Common myeloid progenitor, CD34-positive (primary cell): ENCODE measurements around the gene CCDC106.

Experiments used
- CTCF ChIA-PET: fragments of 350-600 bp; sonication (Branson Sonifier 250); formaldehyde crosslinking; loops from one replicate; lab custom pipeline; 2021; ENCODE audit warnings: antibody characterized with exemption; lab: Charles Lee
- POLR2A ChIA-PET: fragments of 350-600 bp; sonication (Branson Sonifier 250); formaldehyde crosslinking; loops from one replicate; lab custom pipeline; 2021; ENCODE audit warnings: antibody characterized with exemption; lab: Charles Lee
- DNase-seq, 3 donors: peaks; one replicate each; pipeline versions ENCODE4 v3.0.0 to v3.0.0-alpha.2; 2013
- H3K27ac ChIP-seq, 2 experiments: 1 replicate in 1 of 2; 2 replicates in 1 of 2; pipeline ENCODE4 v1.7.0; 2013; ENCODE audit warnings: inconsistent platforms in 2 of 2, low read length in 2 of 2, mild to moderate bottlenecking in 2 of 2, low read depth in 1 of 2, moderate library complexity in 1 of 2; ENCODE audit not compliant: severe bottlenecking in 2 of 2, insufficient read depth in 1 of 2, poor library complexity in 1 of 2
- H3K27me3 ChIP-seq, 5 experiments: replicated peaks in 2 of 5; 1 replicate in 3 of 5; 2 replicates in 2 of 5; pipeline versions ENCODE4 v1.6.1 to v1.7.0; 2013; ENCODE audit warnings: low read length in 4 of 5, mild to moderate bottlenecking in 2 of 5, moderate library complexity in 2 of 5, inconsistent platforms in 1 of 5; ENCODE audit not compliant: insufficient read depth in 5 of 5, control insufficient read depth in 4 of 5
- H3K36me3 ChIP-seq, 4 experiments: 1 replicate in 2 of 4; 2 replicates in 2 of 4; pipeline versions ENCODE4 v1.6.1 to v1.7.0; 2013; ENCODE audit warnings: low read length in 3 of 4, control low read depth in 1 of 4, mild to moderate bottlenecking in 1 of 4; ENCODE audit not compliant: control insufficient read depth in 4 of 4, insufficient read depth in 4 of 4
- H3K4me1 ChIP-seq, 4 experiments: 1 replicate in 3 of 4; 2 replicates in 1 of 4; pipeline versions ENCODE4 v1.6.1 to v1.7.1; 2013; ENCODE audit warnings: low read length in 3 of 4, mild to moderate bottlenecking in 3 of 4, control low read depth in 1 of 4, inconsistent platforms in 1 of 4, moderate library complexity in 1 of 4; ENCODE audit not compliant: control insufficient read depth in 4 of 4, insufficient read depth in 4 of 4; ENCODE audit errors: control extremely low read depth in 1 of 4
- H3K4me3 ChIP-seq, 7 experiments: 1 replicate in 4 of 7; 2 replicates in 3 of 7; pipeline versions ENCODE4 v1.5.1 to v1.7.0; 2013; ENCODE audit warnings: mild to moderate bottlenecking in 7 of 7, low read length in 6 of 7, moderate library complexity in 6 of 7, inconsistent platforms in 2 of 7, low read depth in 2 of 7, control low read depth in 1 of 7; ENCODE audit not compliant: insufficient read depth in 4 of 7, control insufficient read depth in 1 of 7; ENCODE audit errors: extremely low read depth in 1 of 7
- H3K9me3 ChIP-seq, 5 experiments: 1 replicate in 4 of 5; 2 replicates in 1 of 5; pipeline versions ENCODE4 v1.6.1 to v1.7.1; 2013; ENCODE audit warnings: low read length in 4 of 5, mild to moderate bottlenecking in 2 of 5, inconsistent platforms in 1 of 5, low read depth in 1 of 5, moderate library complexity in 1 of 5; ENCODE audit not compliant: control insufficient read depth in 4 of 5, insufficient read depth in 2 of 5; ENCODE audit errors: control extremely low read depth in 1 of 5
- WGBS: methylation state at CpG from one replicate; pipeline ENCODE4 v1.1.5; 2013; ENCODE audit not compliant: insufficient coverage; 5-methylcytosine and 5-hydroxymethylcytosine counted together

CCDC106 gene

DNA sequence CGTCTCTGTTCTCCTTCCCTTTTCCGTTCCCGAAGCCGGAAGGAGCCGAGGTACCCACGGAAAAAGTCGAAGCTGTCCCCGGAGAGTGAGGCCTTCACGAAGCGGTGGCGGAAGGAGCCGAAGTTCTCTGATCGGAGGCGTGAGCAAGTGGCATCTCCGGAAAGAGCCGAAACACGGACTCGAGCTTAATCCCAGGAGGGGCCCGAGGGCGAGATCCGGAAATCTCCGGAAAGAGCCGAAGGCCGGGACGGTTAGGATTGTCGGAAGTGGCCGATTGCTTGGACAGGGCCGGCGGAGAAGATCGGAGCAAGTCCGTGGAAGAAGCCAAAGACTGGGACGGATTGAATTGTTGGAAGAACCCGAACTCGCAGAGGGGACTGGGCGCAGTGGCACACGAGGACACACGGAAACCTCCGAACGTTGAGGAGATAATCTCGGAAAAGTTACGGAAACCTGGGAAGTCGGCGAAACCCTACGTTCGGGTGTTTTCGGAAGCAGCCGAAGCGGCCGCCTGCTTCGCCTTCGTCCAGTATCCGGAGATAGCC, 6.4 kb downstream of the CCDC106 start:
- DNase-seq = peak; percentile 99 to 100 (median 100)
- Histone ChIP-seq H3K27me3 (no peaks in the 10 kb centered on the region), H3K9me3 (no peaks in the 10 kb centered on the region), H3K36me3 (peaks cover 2 to 53% (median 18%) of the 10 kb centered on the region in 4 experiments), H3K27ac (peak overlapping the region; percentile 96 to 99), H3K4me3 (peak overlapping the region; percentile 74 to 95 (median 87)), H3K4me1 (peaks cover 18 to 46% (median 36%) of the 10 kb centered on the region in 4 experiments)
- whole genome bisulfite sequencing = 0% methylated on average over 42 of the region's 52 CpGs
- POLR2A ChIA-PET = interaction anchor here (0.9 to 1.4 kb wide), 3 partner anchors 12 to 55 kb away, joined by 4 to 6 read pairs (median 4); partner anchors contain the start of gene FIZ1
- CTCF ChIA-PET = interaction anchor here (0.7 to 2.5 kb wide), 8 partner anchors 9 to 28 kb away, joined by 3 to 9 read pairs (median 4); partner anchors contain the start of gene ZNF581

DNA sequence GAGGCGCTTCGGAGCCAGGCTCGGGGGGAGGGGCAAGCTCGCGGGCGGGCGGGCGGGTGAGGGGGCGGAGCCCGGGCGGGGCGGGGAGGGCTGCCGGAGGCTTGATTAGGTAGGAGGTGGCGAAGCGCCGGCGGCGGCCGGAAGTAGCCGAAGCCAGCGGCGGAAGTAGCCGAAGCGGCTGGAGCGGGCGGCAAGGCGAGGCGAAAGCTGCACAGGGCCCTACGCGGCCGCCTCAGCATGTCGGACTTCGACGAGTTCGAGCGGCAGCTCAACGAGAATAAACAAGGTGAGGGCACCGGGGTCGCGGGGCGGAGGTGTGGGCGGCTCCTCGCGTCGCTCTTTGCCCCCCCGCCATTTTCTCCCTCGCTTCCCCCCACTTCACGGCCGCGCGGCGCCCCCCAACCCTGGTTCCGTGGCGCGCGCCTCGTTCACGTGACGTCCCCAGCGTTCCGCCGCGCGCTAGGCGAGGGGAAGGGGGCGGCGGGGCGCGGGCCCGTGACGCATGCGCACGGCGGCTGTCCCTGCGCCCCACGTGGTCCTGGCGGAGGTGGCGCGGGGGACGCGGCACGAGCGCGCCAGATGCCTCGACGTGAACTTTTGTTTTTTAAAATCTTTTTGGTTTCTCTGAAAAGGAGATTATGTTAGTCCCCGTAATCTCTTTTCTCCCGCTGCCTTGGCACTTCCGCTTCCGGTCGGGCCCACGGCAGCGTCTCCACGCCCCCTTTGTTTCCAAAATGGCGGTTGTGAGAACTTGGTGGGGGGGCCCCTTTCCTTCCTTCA, 7.0 kb downstream of the CCDC106 start, which contains the start of gene U2AF2:
U2AF2 (plus strand) TSS at position 168 of the 780 bp plus-strand sequence; CDS start at position 238, 70 bp downstream.
- no peaks in the 10 kb centered on the region for H3K9me3 ChIP-seq
- WGBS = under 1% methylated on average over 76 of the region's 95 CpGs
- no peaks in the 10 kb centered on the region for H3K27me3 ChIP-seq
- H3K36me3 ChIP-seq = peaks cover 2 to 58% (median 22%) of the 10 kb centered on the region in 4 experiments
- peak within 1 kb of the TSS; percentile 96 to 99 for H3K27ac ChIP-seq
- peaks cover 18 to 47% (median 36%) of the 10 kb centered on the region in 4 experiments for H3K4me1 ChIP-seq
- CTCF ChIA-PET = interaction anchor here (0.7 to 2.5 kb wide), 8 partner anchors 10 to 29 kb away, joined by 3 to 9 read pairs (median 4); partner anchors contain the start of gene ZNF581
- POLR2A ChIA-PET = interaction anchor here (0.9 to 1.4 kb wide), 3 partner anchors 13 to 56 kb away, joined by 4 to 6 read pairs (median 4); partner anchors contain the start of gene FIZ1
- DNase-seq = peak; percentile 93 to 96 (median 95)
- H3K4me3 ChIP-seq = peak within 1 kb of the TSS; percentile 79 to 95 (median 87)

DNA sequence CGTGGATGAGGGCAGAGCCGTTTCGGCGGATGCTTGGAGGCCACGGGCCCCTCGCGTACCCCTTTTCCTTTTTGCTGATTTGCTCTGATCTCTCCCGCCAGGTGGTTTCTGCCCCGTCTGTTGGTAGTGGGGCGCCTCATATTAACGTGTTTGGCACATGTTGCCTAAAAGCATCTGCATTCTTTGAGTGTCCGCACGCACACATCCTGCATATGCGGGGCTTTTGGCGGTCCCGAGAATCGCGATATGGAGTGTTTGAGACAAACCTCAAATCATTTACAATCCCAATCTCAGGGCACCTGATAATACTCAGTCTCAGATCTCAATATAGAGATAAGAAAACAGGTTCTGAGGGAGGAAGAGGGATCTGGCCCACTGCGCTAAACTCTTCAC, 7.6 kb downstream of the CCDC106 start:
- Histone ChIP-seq H3K9me3 (no peaks in the 10 kb centered on the region), H3K36me3 (peaks cover 2 to 59% (median 26%) of the 10 kb centered on the region in 4 experiments), H3K27me3 (no peaks in the 10 kb centered on the region), H3K27ac (peak overlapping the region; percentile 96 to 99), H3K4me1 (peaks cover 18 to 47% (median 36%) of the 10 kb centered on the region in 4 experiments), H3K4me3 (peak overlapping the region; percentile 73 to 94 (median 87))
- POLR2A ChIA-PET = no interaction called here
- DNase-seq = no peak
- CTCF ChIA-PET = interaction anchor here (3.4 kb wide), 1 partner anchor 15 kb away, joined by 18 read pairs; no protein-coding TSS in a partner anchor
- 0% methylated on average over 14 of the region's 19 CpGs for WGBS

DNA sequence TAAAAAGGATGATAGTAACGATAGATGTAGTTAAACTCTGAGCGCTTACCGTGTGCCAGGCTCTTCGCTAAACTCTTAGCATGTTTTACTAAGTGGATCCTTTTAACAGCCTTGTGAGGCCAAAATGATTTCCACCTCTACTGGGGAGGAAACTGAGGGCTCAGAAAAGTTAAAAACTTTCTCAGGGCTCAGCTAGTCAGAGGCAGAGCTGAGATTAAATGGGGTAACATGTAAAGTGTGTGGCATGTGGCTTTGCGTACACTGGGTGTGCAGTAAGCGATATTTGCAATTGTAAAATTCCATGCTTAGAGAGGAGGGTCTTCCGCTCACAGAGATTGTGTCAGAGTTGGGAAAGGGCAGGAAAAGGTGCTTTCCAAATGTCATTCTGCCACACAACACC, 8.5 kb downstream of the CCDC106 start:
- H3K4me1 ChIP-seq = peaks cover 18 to 47% (median 36%) of the 10 kb centered on the region in 4 experiments

DNA sequence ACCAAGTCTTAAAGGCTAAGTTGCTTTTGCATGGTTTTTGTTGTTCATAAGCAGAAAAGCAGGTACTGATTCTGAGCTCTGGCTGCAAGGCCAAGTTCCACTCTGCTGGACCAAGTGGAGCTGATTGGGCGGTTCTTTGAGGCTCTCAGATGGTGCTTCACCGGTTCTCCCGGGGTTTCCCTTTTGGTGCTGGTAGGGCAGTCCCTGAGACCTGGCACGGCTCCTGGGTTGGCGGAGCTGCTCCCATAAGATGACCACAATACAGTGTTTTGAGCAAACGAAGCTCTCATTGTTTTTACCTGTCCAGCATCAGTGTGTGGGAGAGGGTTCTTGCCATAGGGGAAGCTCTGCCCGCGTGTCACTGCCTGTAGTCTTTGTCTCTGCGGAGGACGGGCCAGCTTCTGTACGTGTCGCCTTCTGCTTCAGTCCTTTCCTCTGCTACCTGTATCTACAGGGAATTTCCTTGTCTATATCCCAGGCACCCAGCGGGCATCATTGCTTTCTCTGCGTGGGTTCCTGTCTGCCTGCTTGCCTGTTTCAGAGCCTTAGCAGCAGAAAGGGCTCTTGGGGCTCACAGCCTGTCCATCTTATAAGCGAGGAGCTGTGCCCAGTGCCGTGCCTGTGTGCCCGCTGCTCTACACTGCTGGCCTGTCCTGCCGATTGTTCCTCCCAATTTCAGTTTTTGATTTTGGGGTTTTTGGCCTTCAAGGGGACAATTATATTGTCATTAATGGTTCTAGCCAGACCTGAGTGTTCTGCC, 9.2 kb downstream of the CCDC106 start:
- CTCF ChIA-PET = interaction anchor here (1.0 to 3.4 kb wide), 3 partner anchors 12 to 17 kb away, joined by 3 to 18 read pairs (median 5); no protein-coding TSS in a partner anchor
- 78% methylated on average over 18 of the region's 18 CpGs for WGBS
- Histone ChIP-seq H3K36me3 (peaks cover 2 to 63% (median 33%) of the 10 kb centered on the region in 4 experiments), H3K27me3 (no peaks in the 10 kb centered on the region), H3K4me3 (peak overlapping the region in 6 of 7 experiments; percentile 2 to 94 (median 86)), H3K4me1 (peaks cover 18 to 47% (median 36%) of the 10 kb centered on the region in 4 experiments), H3K27ac (peak overlapping the region in 1 of 2 experiments; percentile 99), H3K9me3 (no peaks in the 10 kb centered on the region)
- POLR2A ChIA-PET = interaction anchor here (1.1 kb wide), 1 partner anchor 14 kb away, joined by 3 read pairs; no protein-coding TSS in a partner anchor
- no peak for DNase-seq

More for the DNA sequence above, 8.5 kb downstream of the CCDC106 start:
- Histone ChIP-seq H3K27me3 (no peaks in the 10 kb centered on the region), H3K36me3 (peaks cover 2 to 61% (median 31%) of the 10 kb centered on the region in 4 experiments), H3K27ac (peak overlapping the region; percentile 96 to 99), H3K9me3 (no peaks in the 10 kb centered on the region), H3K4me3 (peak overlapping the region in 6 of 7 experiments; percentile 84 to 94 (median 90))
- DNase-seq = no peak
- ChIA-PET CTCF (interaction anchor here (1.3 to 3.4 kb wide), 2 partner anchors 15 to 17 kb away, joined by 5 to 18 read pairs; no protein-coding TSS in a partner anchor), POLR2A (interaction anchor here (1.1 kb wide), 1 partner anchor 15 kb away, joined by 3 read pairs; no protein-coding TSS in a partner anchor)
- whole genome bisulfite sequencing = 76% methylated on average over 6 of the region's 7 CpGs

DNA sequence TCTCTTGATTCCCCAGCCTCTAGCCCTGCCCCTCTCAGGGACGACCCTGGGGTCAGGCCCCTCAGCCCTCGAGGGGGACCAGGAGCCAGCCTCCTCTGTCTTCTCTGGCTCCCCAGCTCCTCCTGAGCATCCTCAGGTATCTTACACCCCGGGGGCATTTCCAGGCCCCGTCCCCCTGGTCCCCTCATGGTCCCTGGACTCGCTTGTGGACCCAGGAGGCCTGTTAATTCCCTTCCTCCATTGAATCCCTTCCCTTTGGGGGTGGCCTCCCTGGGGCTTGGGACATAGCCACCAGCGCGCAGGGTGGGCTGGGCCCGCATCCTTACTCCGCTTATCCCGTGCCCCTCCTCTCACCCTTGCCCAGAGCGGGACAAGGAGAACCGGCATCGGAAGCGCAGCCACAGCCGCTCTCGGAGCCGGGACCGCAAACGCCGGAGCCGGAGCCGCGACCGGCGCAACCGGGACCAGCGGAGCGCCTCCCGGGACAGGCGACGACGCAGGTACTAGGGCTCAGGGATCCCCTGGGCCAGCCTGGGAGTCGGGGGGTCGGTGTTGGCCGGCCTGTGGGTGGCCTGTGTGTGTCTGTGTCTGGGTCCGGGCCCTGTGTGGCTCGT, 10.9 kb downstream of the CCDC106 start:
- Histone ChIP-seq H3K9me3 (no peaks in the 10 kb centered on the region), H3K4me1 (peaks cover 18 to 44% (median 34%) of the 10 kb centered on the region in 4 experiments), H3K4me3 (no peak overlapping the region), H3K36me3 (peaks cover 11 to 75% (median 47%) of the 10 kb centered on the region in 4 experiments), H3K27ac (peak overlapping the region; percentile 25 to 69), H3K27me3 (no peaks in the 10 kb centered on the region)
- WGBS = 97% methylated on average over 29 of the region's 37 CpGs
- no peak for DNase-seq
- CTCF ChIA-PET = interaction anchor here (0.9 to 3.4 kb wide), 3 partner anchors 8 to 26 kb away, joined by 3 to 18 read pairs (median 3); no protein-coding TSS in a partner anchor
- POLR2A ChIA-PET = no interaction called here
